ENCODE measurements around the gene IL10. TPM values are rescaled to one million over a fixed set of nuclear protein-coding genes. Genes with fewer than 3 reads are reported as not detected.

Gene IL10
- total RNA-seq, 1 experiment from 2014 or later, result not detected

GRCh38 chr1:206797534-206798383 is 25.5 kb upstream of the IL10 start:
- no peak overlapping the region for H3K4me3 ChIP-seq
- no peaks in the 10 kb centered on the region for H3K36me3 ChIP-seq
- DNase-seq, result no peak
- H3K27me3 ChIP-seq, result no peaks in the 10 kb centered on the region
- no peaks in the 10 kb centered on the region for H3K9me3 ChIP-seq

GRCh38 chr1:206796981-206797402 is 24.7 kb upstream of the IL10 start:
- no peak for DNase-seq
- H3K36me3 ChIP-seq, result no peaks in the 10 kb centered on the region
- no peaks in the 10 kb centered on the region for H3K27me3 ChIP-seq
- H3K9me3 ChIP-seq, result no peaks in the 10 kb centered on the region
- H3K4me3 ChIP-seq, result no peak overlapping the region

GRCh38 chr1:206796116-206796515 is 23.8 kb upstream of the IL10 start:
- Histone ChIP-seq H3K36me3 (no peaks in the 10 kb centered on the region), H3K9me3 (no peaks in the 10 kb centered on the region), H3K4me3 (no peak overlapping the region), H3K27me3 (no peaks in the 10 kb centered on the region)
- DNase-seq, result no peak

GRCh38 chr1:206794294-206794908 is 22.1 kb upstream of the IL10 start:
- no peak for DNase-seq
- Histone ChIP-seq H3K9me3 (no peaks in the 10 kb centered on the region), H3K4me3 (no peak overlapping the region), H3K36me3 (no peaks in the 10 kb centered on the region), H3K27me3 (no peaks in the 10 kb centered on the region)

- DNase-seq, result no peak
- Histone ChIP-seq H3K9me3 (no peaks in the 10 kb centered on the region), H3K36me3 (no peaks in the 10 kb centered on the region), H3K4me3 (no peak overlapping the region), H3K27me3 (no peaks in the 10 kb centered on the region)
Measured at GRCh38 chr1:206793620-206794019, 21.3 kb upstream of the IL10 start.

GRCh38 chr1:206792939-206793607 is 20.8 kb upstream of the IL10 start:
- no peaks in the 10 kb centered on the region for H3K27me3 ChIP-seq
- H3K9me3 ChIP-seq, result no peaks in the 10 kb centered on the region
- no peaks in the 10 kb centered on the region for H3K36me3 ChIP-seq
- H3K4me3 ChIP-seq, result no peak overlapping the region
- no peak for DNase-seq

- Histone ChIP-seq H3K9me3 (no peaks in the 10 kb centered on the region), H3K4me3 (no peak overlapping the region), H3K27me3 (no peaks in the 10 kb centered on the region), H3K36me3 (no peaks in the 10 kb centered on the region)
- DNase-seq, result no peak
Measured at GRCh38 chr1:206790502-206791250, 18.4 kb upstream of the IL10 start.

- DNase-seq, result no peak
Measured at GRCh38 chr1:206788487-206789050, 16.3 kb upstream of the IL10 start.

GRCh38 chr1:206787891-206788290 is 15.6 kb upstream of the IL10 start:
- Histone ChIP-seq H3K27me3 (no peaks in the 10 kb centered on the region), H3K9me3 (no peaks in the 10 kb centered on the region; the same call in 1 of the 2 replicates), H3K36me3 (no peaks in the 10 kb centered on the region), H3K4me3 (no peak overlapping the region)
- no peak for DNase-seq

More at GRCh38 chr1:206788487-206789050, 16.3 kb upstream of the IL10 start:
- Histone ChIP-seq H3K36me3 (no peaks in the 10 kb centered on the region), H3K9me3 (no peaks in the 10 kb centered on the region; the same call in 1 of the 2 replicates), H3K4me3 (no peak overlapping the region), H3K27me3 (no peaks in the 10 kb centered on the region)

- no peaks in the 10 kb centered on the region; the same call in 1 of the 2 replicates for H3K9me3 ChIP-seq
- no peak for DNase-seq
- no peaks in the 10 kb centered on the region for H3K27me3 ChIP-seq
- H3K36me3 ChIP-seq, result no peaks in the 10 kb centered on the region
- H3K4me3 ChIP-seq, result no peak overlapping the region
Measured at GRCh38 chr1:206786212-206786886, 14.1 kb upstream of the IL10 start.

GRCh38 chr1:206785182-206785765 is 13.0 kb upstream of the IL10 start:
- Histone ChIP-seq H3K36me3 (no peaks in the 10 kb centered on the region), H3K4me3 (no peak overlapping the region), H3K27me3 (no peaks in the 10 kb centered on the region), H3K9me3 (no peaks in the 10 kb centered on the region; the same call in 1 of the 2 replicates)
- DNase-seq, result no peak

- Histone ChIP-seq H3K4me3 (no peak overlapping the region), H3K36me3 (no peaks in the 10 kb centered on the region), H3K9me3 (no peaks in the 10 kb centered on the region; the same call in 1 of the 2 replicates), H3K27me3 (no peaks in the 10 kb centered on the region)
- no peak for DNase-seq
Measured at GRCh38 chr1:206784471-206784903, 12.2 kb upstream of the IL10 start.

- Histone ChIP-seq H3K4me3 (no peak overlapping the region), H3K27me3 (no peaks in the 10 kb centered on the region), H3K9me3 (no peaks in the 10 kb centered on the region; the same call in 1 of the 2 replicates), H3K36me3 (no peaks in the 10 kb centered on the region)
- no peak for DNase-seq
Measured at GRCh38 chr1:206783506-206783905, 11.2 kb upstream of the IL10 start.

GRCh38 chr1:206782448-206782847 is 10.2 kb upstream of the IL10 start:
- Histone ChIP-seq H3K9me3 (no peaks in the 10 kb centered on the region; the same call in 1 of the 2 replicates), H3K36me3 (no peaks in the 10 kb centered on the region), H3K27me3 (no peaks in the 10 kb centered on the region), H3K4me3 (no peak overlapping the region)
- DNase-seq, result no peak

- DNase-seq, result no peak
- Histone ChIP-seq H3K9me3 (no peaks in the 10 kb centered on the region; the same call in 1 of the 2 replicates), H3K27me3 (0 out of 2 replicates have a peak, but pooled peaks cover 2% of the 10 kb centered on the region), H3K36me3 (no peaks in the 10 kb centered on the region), H3K4me3 (no peak overlapping the region)
Measured at GRCh38 chr1:206779638-206780037, 7.3 kb upstream of the IL10 start.

Measured in MG63 (cell line).